Stimulated activated CD4-positive, alpha-beta T cell treated with anti-CD3 and anti-CD28 coated beads, Interleukin-1b, Interleukin-23, amount 100 ng/mL, for 1 hour (primary cell): Measurements from ENCODE around the gene SCRN2.
A peak's percentile ranks its signal among the peaks of the same experiment; 100 is the strongest.

Source experiments
- DNase-seq, 2 donors: peaks; one replicate each; pipeline ENCODE4 v3.0.0-alpha.2; 2020; ENCODE audit warnings: low read depth in 2 of 2

The SCRN2 gene

GRCh38 chr17:47872019-47872650 lies 31.1 kb upstream of the SCRN2 start:
- no peak for DNase-seq

DNA sequence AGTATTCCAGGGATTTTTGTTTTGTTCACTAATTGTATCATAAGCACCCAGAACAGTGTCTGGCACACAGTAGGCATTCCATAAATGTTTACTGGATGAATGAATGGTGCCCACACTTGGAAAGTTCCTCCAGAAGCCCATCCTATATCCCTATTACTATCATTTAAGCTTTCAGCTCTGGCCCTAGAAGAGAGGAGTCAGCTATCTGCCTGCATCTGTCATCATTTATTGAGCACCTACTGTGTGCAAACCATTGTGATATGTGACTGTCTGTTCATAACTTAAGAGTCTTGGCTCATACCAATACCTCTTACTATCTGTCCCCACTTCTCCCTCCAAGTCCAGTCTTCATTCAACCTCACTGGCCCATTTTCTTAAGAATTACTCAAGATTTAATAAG lies 30.0 kb upstream of the SCRN2 start:
- DNase-seq = no peak

GRCh38 chr17:47870056-47870455 lies 29.0 kb upstream of the SCRN2 start:
- DNase-seq = no peak

- no peak for DNase-seq
Observed at GRCh38 chr17:47869114-47869513, 28.0 kb upstream of the SCRN2 start.

- DNase-seq = no peak
Observed at GRCh38 chr17:47867813-47868533, 26.9 kb upstream of the SCRN2 start.

GRCh38 chr17:47866941-47867340 lies 25.9 kb upstream of the SCRN2 start:
- no peak for DNase-seq

- DNase-seq = no peak
Observed at GRCh38 chr17:47864791-47865216, 23.7 kb upstream of the SCRN2 start.

GRCh38 chr17:47862621-47863440 lies 21.8 kb upstream of the SCRN2 start:
- DNase-seq = no peak

DNA sequence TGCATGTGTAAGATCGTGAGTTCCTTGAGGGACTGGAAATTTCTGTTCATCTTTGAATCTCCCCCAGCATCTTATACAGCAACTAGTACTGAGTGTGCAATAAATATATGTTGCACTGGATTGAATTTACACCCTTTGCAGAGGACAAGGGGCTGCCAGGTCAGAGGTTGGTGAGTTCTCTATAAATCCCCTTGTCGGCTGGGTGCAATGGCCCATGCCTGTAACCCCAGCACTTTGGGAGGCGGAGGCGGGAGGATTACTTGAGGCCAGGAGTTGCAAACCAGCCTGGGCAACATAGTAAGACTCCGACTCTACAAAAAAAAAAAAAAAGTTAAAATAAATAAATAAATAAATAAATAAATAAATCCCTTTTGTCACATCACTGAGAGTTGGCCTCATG lies 19.3 kb upstream of the SCRN2 start:
- DNase-seq = no peak

- no peak for DNase-seq
Observed at GRCh38 chr17:47857551-47858455, 16.7 kb upstream of the SCRN2 start.

- no peak for DNase-seq
Observed at GRCh38 chr17:47856830-47857229, 15.8 kb upstream of the SCRN2 start.

DNA sequence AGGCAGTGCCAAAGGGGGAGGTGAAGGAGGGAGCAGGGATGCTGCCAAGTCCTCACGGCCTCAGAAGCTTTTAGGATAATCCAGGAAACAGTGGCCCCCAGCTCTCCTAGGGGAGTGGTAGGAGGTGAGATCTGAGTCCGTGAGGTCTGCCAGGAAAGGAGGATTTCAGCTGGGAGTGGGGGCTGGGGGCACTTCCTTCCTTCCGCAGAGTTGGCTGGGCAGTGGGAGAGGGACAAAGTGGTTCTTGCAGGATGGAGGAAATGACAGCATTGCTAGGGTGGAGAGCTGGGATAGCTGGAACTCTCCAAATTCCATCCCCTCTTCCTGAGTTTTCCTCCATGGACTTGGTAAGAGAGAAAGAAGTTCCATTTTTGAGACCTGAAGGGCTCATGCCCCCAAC lies 14.7 kb upstream of the SCRN2 start:
- DNase-seq = no peak

DNA sequence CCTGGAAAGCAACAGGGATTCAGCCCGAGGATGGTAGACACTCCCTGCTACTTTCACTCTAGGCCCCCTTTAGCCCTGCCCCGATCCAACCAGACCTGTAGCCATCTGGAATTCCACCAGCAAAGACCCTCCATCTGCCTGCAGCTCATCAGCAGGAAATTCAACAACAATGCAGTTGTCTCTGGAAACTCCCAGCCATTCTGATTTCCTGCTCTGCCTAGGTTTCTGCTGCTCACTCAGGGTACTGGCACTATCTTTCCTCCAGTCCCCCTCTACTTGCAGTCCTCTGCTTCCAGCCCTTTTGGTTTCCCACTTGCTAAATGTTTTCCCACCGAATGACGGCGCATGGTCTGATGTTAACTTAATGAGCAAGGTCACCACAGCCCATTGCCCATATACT lies 12.5 kb upstream of the SCRN2 start:
- DNase-seq = no peak

GRCh38 chr17:47852113-47852949 lies 11.3 kb upstream of the SCRN2 start:
- DNase-seq = no peak

DNA sequence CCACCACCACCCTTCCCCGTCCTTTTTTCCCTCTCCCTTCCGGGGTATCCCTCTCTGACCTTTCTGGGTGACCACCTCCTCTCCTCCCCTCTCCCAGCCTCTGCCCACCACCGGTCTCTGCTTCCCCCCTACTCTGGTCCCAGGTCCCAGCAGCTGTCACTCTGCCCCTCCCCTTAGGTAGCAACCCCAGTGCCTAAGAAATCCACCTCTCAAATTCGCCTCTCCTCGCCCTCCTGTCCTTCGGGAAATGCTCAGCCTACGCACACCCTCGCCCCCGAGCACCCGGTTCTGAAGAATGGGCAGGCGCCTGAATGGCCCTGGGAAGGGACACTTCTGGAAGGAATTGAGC lies 10.7 kb upstream of the SCRN2 start:
- no peak for DNase-seq

DNA sequence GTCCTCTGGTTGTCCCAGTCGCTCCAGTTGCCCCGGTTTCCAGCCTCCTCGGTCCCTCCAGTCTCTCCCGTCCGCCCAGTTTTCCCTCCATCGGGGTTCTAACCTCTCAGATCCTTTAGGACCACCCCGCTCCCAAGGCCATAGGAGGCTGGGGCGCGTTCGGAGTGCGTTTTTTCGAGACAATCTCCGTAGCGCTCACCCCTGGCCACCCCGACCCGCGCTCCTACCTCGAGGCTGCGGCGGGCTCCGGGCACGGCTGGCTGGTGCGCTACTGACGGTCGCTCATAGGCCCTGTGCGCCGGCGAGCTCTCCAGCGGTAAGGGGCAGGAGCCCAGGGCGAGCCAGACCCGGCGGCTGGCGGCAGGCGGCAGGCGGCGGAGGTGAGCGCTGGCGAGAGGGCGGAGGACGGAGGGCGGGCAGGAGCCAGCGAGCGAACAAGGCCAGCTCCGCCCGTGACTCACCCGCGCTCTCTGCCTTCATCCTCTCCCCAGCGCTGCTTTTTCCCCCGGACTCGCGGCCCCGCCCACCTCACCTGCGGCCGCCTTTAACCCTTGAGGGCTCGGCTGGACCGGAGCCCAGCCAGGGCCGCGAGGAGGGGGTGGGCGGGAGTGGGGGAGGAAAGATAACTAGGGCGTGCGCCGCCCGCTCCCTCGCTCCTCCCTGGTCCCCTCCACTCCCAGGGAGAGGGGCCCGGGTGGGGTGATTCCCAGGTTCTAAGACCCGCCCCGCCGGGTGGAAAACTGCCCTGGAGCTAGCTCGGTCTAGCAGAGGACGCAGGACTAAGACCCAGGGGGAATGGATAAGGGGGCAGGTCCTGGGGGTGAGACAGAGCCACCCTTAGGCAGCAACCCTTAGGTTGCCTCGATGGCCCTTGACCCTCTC lies 9.9 kb upstream of the SCRN2 start, which contains the start of gene SP6:
TSS of gene SP6 (minus strand) at position 472 of the 882 bp plus-strand sequence. CDS start 2,734 bp downstream, outside the sequence.
- peak; percentile 29 to 45 for DNase-seq

- DNase-seq = no peak
Observed at GRCh38 chr17:47850373-47850691, 9.3 kb upstream of the SCRN2 start.

GRCh38 chr17:47848198-47848513 lies 7.1 kb upstream of the SCRN2 start:
- no peak for DNase-seq

GRCh38 chr17:47847341-47848197 lies 6.5 kb upstream of the SCRN2 start:
- DNase-seq = no peak
